ENCODE measurements around the gene ANKRD42. TPM values are rescaled to one million over a fixed set of nuclear protein-coding genes. Genes with fewer than 3 reads are reported as not detected.

Gene ANKRD42
- total and polyA plus RNA-seq, 9 of the 15 experiments (the other 6 are each of a cell fraction or from before 2014, with no cell fraction given) = 2.8 to 9.1 (median 6.1) TPM

- TF ChIP-seq HOMEZ (CRISPR knock-in tag; IDR thresholded peaks at IDR 0.05) (no peak), ZNF316 (IDR thresholded peaks at IDR 0.05) (peak; percentile 2; the same call in 1 of the 2 replicates), HCFC1 (IDR thresholded peaks at IDR 0.05; ENCODE audit: low read depth, low read length) (peak; percentile 94), ELF4 (CRISPR knock-in tag; IDR thresholded peaks at IDR 0.05) (0 out of 2 replicates have a peak, but pooled peaks have one; percentile 41), ATF7 (IDR thresholded peaks at IDR 0.05) (peak; percentile 94), MEF2D (tag; conservative IDR thresholded peaks at IDR 0.05; ENCODE audit: low read depth) (peak; percentile 70; the same call in 1 of the 2 replicates), ASH1L (IDR thresholded peaks at IDR 0.05; ENCODE audit: borderline replicate concordance, low read depth, partially characterized antibody) (peak; percentile 58), POLR2H (tag; IDR thresholded peaks at IDR 0.05; ENCODE audit: low read depth) (peak; percentile 95), SETDB1 (IDR thresholded peaks at IDR 0.05; ENCODE audit: low read length) (no peak), PHF20 (IDR thresholded peaks at IDR 0.05; ENCODE audit: partially characterized antibody) (peak; percentile 75), BACH1 (tag; IDR thresholded peaks at IDR 0.05) (peak; percentile 71; the same call in 1 of the 2 replicates), GTF2F1 (IDR thresholded peaks at IDR 0.05; ENCODE audit: low read depth, low read length) (0 out of 2 replicates have a peak, but pooled peaks have one; percentile 66), DPF2 (IDR thresholded peaks at IDR 0.05) (peak; percentile 50; the same call in 1 of the 2 replicates), SMAD4 (CRISPR knock-in tag; conservative IDR thresholded peaks at IDR 0.05) (no peak; the same call in 1 of the 2 replicates), FOS (IDR thresholded peaks at IDR 0.05; ENCODE audit: extremely low read depth, insufficient read length) (no peak), MEIS2 (IDR thresholded peaks at IDR 0.05; ENCODE audit: partially characterized antibody) (peak; percentile 51)
- TF ChIP-seq, protein P1, sequence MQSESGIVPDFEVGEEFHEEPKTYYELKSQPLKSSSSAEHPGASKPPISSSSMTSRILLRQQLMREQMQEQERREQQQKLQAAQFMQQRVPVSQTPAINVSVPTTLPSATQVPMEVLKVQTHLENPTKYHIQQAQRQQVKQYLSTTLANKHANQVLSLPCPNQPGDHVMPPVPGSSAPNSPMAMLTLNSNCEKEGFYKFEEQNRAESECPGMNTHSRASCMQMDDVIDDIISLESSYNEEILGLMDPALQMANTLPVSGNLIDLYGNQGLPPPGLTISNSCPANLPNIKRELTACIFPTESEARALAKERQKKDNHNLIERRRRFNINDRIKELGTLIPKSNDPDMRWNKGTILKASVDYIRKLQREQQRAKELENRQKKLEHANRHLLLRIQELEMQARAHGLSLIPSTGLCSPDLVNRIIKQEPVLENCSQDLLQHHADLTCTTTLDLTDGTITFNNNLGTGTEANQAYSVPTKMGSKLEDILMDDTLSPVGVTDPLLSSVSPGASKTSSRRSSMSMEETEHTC (IDR thresholded peaks at IDR 0.05) = peak; percentile 38; the same call in 1 of the 2 replicates
- TF ChIP-seq, protein P2, sequence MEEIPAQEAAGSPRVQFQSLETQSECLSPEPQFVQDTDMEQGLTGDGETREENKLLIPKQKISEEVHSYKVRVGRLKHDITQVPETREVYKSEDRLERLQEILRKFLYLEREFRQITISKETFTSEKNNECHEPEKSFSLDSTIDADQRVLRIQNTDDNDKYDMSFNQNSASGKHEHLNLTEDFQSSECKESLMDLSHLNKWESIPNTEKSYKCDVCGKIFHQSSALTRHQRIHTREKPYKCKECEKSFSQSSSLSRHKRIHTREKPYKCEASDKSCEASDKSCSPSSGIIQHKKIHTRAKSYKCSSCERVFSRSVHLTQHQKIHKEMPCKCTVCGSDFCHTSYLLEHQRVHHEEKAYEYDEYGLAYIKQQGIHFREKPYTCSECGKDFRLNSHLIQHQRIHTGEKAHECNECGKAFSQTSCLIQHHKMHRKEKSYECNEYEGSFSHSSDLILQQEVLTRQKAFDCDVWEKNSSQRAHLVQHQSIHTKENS (CRISPR knock-in tag; IDR thresholded peaks at IDR 0.05) = no peak
- TF ChIP-seq, protein P3, sequence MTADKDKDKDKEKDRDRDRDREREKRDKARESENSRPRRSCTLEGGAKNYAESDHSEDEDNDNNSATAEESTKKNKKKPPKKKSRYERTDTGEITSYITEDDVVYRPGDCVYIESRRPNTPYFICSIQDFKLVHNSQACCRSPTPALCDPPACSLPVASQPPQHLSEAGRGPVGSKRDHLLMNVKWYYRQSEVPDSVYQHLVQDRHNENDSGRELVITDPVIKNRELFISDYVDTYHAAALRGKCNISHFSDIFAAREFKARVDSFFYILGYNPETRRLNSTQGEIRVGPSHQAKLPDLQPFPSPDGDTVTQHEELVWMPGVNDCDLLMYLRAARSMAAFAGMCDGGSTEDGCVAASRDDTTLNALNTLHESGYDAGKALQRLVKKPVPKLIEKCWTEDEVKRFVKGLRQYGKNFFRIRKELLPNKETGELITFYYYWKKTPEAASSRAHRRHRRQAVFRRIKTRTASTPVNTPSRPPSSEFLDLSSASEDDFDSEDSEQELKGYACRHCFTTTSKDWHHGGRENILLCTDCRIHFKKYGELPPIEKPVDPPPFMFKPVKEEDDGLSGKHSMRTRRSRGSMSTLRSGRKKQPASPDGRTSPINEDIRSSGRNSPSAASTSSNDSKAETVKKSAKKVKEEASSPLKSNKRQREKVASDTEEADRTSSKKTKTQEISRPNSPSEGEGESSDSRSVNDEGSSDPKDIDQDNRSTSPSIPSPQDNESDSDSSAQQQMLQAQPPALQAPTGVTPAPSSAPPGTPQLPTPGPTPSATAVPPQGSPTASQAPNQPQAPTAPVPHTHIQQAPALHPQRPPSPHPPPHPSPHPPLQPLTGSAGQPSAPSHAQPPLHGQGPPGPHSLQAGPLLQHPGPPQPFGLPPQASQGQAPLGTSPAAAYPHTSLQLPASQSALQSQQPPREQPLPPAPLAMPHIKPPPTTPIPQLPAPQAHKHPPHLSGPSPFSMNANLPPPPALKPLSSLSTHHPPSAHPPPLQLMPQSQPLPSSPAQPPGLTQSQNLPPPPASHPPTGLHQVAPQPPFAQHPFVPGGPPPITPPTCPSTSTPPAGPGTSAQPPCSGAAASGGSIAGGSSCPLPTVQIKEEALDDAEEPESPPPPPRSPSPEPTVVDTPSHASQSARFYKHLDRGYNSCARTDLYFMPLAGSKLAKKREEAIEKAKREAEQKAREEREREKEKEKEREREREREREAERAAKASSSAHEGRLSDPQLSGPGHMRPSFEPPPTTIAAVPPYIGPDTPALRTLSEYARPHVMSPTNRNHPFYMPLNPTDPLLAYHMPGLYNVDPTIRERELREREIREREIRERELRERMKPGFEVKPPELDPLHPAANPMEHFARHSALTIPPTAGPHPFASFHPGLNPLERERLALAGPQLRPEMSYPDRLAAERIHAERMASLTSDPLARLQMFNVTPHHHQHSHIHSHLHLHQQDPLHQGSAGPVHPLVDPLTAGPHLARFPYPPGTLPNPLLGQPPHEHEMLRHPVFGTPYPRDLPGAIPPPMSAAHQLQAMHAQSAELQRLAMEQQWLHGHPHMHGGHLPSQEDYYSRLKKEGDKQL (CRISPR knock-in tag; IDR thresholded peaks at IDR 0.05; ENCODE audit: borderline replicate concordance) = no peak; the same call in 1 of the 2 replicates
Observed at GRCh38 chr11:83285771-83286528, 92.4 kb downstream of the ANKRD42 start, which contains the start of gene CCDC90B (continued).
